ENCODE results near the gene NHERF1.

Gene NHERF1

DNA sequence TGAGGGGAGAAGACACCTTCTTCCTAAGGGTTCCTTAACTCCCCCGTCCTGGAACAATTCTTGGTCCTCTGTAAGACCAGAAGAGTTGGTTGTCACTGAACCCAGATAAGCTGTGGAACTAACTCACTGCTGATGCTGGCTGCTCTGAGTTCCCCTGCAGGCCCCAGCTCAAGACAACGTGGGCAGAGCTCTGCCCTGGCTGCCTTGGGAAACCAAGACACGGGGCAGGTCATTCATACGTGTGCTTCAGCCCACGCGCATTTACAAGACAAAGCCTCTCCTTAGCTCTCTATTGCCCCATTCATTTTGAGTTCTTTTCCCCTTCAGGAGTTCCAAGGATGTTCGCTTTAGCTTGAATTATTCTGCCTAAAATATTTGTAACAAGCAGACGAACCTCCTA, 31.1 kb downstream of the NHERF1 start:
- in situ Hi-C loops (cut with HindIII; ENCODE audit: low pct_ligation_motif_present, low sequenced_read_pairs), result no loop called here
- Histone ChIP-seq H3K27ac (no peak overlapping the region), H3K36me3 (replicated peaks) (peaks cover 16% of the 10 kb centered on the region), H3K4me3 (ENCODE audit: low read depth, low read length) (no peak overlapping the region), H3K27me3 (replicated peaks) (no peaks in the 10 kb centered on the region)
- TF ChIP-seq, protein P1, sequence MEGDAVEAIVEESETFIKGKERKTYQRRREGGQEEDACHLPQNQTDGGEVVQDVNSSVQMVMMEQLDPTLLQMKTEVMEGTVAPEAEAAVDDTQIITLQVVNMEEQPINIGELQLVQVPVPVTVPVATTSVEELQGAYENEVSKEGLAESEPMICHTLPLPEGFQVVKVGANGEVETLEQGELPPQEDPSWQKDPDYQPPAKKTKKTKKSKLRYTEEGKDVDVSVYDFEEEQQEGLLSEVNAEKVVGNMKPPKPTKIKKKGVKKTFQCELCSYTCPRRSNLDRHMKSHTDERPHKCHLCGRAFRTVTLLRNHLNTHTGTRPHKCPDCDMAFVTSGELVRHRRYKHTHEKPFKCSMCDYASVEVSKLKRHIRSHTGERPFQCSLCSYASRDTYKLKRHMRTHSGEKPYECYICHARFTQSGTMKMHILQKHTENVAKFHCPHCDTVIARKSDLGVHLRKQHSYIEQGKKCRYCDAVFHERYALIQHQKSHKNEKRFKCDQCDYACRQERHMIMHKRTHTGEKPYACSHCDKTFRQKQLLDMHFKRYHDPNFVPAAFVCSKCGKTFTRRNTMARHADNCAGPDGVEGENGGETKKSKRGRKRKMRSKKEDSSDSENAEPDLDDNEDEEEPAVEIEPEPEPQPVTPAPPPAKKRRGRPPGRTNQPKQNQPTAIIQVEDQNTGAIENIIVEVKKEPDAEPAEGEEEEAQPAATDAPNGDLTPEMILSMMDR (IDR thresholded peaks at IDR 0.05; ENCODE audit: low read depth, low read length, missing control alignments), result no peak
- DNase-seq, result no peak

DNA sequence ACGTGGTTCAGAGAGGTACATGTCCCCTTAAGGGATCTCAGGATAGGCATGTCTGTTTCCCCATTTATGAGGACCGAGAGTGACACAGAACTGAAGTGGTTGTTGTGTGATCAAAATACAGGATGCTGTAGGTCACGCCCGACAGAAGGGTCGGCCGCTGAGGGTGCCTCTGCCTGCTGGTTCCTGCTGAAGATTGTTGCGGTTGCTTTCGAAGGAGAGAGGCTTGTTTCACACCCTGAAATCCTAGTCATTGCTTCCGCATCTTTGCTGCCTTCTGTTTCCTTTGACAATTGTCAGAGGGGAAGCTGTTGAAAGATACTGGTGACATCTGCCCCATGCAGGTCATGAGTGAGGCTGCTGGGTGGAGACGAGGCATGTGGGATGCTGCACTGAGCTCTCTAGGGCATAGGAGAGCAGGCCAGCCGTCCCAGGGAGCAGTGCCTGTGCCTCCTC, 31.5 kb downstream of the NHERF1 start:
- DNase-seq, result no peak
- in situ Hi-C loops (cut with HindIII; ENCODE audit: low pct_ligation_motif_present, low sequenced_read_pairs), result no loop called here
- H3K36me3 ChIP-seq (replicated peaks), result peaks cover 16% of the 10 kb centered on the region
- no peak overlapping the region for H3K4me3 ChIP-seq (ENCODE audit: low read depth, low read length)
- no peak overlapping the region for H3K27ac ChIP-seq
- no peaks in the 10 kb centered on the region for H3K27me3 ChIP-seq (replicated peaks)
- TF ChIP-seq, protein P1 (IDR thresholded peaks at IDR 0.05; ENCODE audit: low read depth, low read length, missing control alignments), result no peak

DNA sequence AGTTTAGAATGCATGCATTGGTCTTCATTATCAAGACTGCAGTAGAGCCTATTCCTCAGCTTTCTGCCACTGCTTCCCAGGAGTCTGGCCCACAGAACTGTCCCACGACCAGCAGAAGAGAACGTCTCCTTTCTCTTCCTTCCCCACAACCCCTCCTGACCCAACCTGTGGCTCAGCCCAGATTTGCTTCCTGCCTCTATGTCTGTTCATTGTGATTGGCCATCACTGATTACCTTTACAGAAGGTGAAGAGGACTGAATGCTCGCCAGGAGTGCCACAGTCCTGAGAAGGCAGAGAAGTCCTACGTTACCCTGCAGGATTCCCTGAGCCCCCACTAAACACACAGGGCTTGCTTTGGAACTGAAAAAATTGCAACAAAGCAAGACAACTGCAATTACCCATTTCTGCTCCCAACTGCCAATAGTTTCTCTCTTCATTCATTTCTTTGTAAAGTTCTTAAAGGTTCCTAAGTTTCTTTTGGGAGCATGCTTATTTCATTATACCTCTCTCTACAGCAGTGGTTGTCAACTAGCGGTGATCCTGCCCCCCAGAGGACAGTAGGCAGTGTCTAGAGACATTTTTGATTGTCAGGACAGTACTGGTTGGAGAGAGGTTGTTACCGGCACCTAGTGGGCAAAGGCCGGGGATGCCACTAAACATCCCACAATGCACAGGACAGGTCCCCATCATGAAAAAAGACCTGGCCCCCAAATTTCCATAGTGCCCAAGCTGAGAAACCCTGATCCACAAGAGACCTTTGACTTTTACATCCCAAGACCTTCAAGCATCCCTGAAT, 32.2 kb downstream of the NHERF1 start:
- no peak for DNase-seq
- Histone ChIP-seq H3K4me3 (ENCODE audit: low read depth, low read length) (no peak overlapping the region), H3K27ac (no peak overlapping the region), H3K27me3 (replicated peaks) (no peaks in the 10 kb centered on the region), H3K36me3 (replicated peaks) (peaks cover 20% of the 10 kb centered on the region)
- TF ChIP-seq, protein P1 (IDR thresholded peaks at IDR 0.05; ENCODE audit: low read depth, low read length, missing control alignments), result peak; percentile 63
- in situ Hi-C loops (cut with HindIII; ENCODE audit: low pct_ligation_motif_present, low sequenced_read_pairs), result no loop called here

DNA sequence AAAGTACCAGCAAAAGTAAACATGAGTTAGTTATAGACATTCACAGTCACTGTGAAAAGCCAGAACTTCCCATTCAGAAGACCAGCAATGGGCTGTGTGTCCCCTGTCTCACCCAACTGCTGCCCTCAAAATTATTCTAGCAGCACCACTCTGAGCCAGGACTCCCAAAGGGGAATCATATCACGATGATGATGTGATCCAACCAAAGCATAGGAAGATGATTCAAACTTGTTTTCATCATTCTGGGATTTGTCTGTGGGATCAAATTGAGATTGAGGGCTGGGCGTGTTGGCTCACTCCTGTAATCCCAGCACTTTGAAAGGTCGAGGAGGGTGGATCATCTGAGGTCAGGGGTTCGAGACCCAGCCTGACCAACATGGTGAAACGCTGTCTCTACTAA, 34.1 kb downstream of the NHERF1 start:
- Histone ChIP-seq H3K27ac (no peak overlapping the region), H3K4me3 (ENCODE audit: low read depth, low read length) (no peak overlapping the region), H3K36me3 (replicated peaks) (peaks cover 23% of the 10 kb centered on the region), H3K27me3 (replicated peaks) (no peaks in the 10 kb centered on the region)
- TF ChIP-seq, protein P1 (IDR thresholded peaks at IDR 0.05; ENCODE audit: low read depth, low read length, missing control alignments), result no peak
- in situ Hi-C loops (cut with HindIII; ENCODE audit: low pct_ligation_motif_present, low sequenced_read_pairs), result no loop called here
- no peak for DNase-seq

DNA sequence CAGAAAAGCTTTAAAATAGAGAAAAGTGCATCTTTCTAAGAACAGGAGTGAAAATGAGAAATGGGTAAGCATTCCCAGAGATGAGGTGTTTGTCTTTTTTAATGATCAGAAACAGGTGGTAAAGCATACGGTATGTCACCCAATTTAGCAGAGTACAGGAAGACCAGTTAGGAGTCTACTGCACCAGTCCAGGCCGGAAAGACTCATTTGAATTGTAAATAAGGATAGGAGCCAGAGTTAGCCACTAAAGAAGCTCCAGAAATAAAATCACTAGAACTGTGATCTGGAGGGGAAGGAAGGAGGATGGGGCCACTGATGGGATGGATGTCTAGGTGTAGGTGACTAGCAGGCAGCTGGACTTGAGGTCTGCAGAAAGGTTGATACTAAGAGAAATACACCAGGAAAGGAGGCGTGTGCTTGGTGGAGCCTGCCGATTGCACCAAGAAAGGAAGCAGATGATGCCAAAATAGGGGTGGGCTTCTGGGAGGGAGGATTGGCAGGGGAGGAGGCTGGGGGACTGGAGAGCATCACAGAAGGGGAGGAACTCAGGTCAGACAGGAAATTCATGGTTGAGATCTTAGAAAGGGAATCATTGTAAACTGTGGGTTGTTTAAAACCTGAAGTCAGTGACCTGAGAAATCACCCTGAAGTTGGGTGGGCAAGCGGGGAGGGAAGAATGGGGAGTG, 35.8 kb downstream of the NHERF1 start:
- DNase-seq, result no peak
- H3K27ac ChIP-seq, result no peak overlapping the region
- in situ Hi-C loops (cut with HindIII; ENCODE audit: low pct_ligation_motif_present, low sequenced_read_pairs), result no loop called here
- no peaks in the 10 kb centered on the region for H3K27me3 ChIP-seq (replicated peaks)
- no peak overlapping the region for H3K4me3 ChIP-seq (ENCODE audit: low read depth, low read length)
- H3K36me3 ChIP-seq (replicated peaks), result peaks cover 29% of the 10 kb centered on the region
- TF ChIP-seq, protein P1 (IDR thresholded peaks at IDR 0.05; ENCODE audit: low read depth, low read length, missing control alignments), result no peak

Measured in brain microvascular endothelial cell (primary cell).